Measurements from ENCODE around the gene SDHA. TPM values are rescaled to one million over a fixed set of nuclear protein-coding genes. Genes with fewer than 3 reads are reported as not detected.

Gene SDHA
- total and polyA plus RNA-seq, 10 of the 15 experiments (the other 5 are each of a cell fraction or from before 2014, with no cell fraction given), result 63.3 to 205 (median 104) TPM

DNA sequence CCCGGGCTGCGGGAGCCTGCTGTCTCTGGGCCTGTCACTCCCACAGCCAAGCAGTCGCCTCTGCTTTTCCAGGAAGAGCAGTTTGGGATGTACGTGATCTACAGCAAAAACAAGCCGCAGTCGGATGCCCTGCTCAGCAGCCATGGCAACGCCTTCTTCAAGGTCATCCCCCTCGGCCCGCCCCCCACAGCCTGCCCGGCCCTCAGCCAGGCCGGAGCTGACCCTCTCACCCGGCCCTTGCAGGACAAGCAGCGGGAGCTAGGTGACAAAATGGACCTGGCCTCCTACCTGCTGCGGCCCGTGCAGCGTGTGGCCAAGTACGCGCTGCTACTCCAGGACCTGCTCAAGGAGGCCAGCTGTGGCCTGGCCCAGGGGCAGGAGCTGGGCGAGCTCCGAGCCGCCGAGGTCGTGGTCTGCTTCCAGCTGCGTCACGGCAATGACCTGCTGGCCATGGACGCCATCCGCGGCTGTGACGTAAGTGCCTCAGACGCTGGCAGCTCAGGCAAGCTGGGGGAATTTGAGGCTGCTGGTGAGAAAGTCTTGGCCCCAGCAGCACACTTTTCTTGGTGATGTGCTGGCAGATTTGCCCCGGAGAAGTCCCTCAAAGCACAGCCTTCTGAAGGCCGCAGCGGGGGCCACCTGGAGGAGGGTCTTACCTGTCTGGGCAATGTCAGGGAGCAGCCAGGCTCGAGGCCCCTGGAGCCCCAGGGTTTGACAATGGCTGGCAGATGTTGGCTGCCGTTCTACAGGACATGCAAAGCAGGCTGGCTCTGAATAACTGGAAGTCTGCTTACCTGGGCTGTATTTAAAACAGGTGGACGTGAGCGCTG lies 46.9 kb upstream of the SDHA start (continued):
- TF ChIP-seq, protein P1, sequence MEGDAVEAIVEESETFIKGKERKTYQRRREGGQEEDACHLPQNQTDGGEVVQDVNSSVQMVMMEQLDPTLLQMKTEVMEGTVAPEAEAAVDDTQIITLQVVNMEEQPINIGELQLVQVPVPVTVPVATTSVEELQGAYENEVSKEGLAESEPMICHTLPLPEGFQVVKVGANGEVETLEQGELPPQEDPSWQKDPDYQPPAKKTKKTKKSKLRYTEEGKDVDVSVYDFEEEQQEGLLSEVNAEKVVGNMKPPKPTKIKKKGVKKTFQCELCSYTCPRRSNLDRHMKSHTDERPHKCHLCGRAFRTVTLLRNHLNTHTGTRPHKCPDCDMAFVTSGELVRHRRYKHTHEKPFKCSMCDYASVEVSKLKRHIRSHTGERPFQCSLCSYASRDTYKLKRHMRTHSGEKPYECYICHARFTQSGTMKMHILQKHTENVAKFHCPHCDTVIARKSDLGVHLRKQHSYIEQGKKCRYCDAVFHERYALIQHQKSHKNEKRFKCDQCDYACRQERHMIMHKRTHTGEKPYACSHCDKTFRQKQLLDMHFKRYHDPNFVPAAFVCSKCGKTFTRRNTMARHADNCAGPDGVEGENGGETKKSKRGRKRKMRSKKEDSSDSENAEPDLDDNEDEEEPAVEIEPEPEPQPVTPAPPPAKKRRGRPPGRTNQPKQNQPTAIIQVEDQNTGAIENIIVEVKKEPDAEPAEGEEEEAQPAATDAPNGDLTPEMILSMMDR (IDR thresholded peaks at IDR 0.05 in 2 of 3, conservative IDR thresholded peaks at IDR 0.05 in 1 of 3; ENCODE audit: control insufficient read depth in 2 of 3, extremely low read depth in 1 of 3, insufficient read depth in 1 of 3, low read depth in 3 of 3, low read length in 3 of 3), result no peak

DNA sequence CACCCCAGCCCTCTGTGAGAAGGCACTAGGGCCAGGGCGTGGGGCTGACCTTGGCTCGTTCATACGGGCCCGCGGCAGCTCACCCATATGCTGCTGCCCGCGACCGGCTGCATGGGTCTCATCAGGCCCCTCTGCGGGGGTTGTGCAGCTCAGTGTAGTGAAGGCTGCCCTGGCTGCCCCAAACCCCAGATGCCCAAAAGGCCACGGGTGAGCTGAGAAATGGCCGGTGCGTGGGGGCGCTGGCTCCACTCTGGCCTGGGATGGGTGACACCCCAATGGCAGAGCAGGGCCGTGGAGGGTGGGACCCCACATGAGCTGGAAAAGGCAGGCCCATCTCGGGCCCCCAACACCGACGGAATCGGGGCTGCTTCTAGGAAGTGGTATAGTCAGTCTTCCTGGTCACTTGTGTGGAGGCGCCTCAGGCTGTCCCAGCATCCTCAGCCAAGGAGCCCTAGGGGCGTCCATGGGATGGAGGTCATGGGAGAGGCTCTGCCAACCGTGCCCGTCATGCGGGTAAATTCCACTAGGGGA lies 46.3 kb upstream of the SDHA start:
- SMC1A ChIA-PET (ENCODE audit: uncharacterized antibody, unreplicated experiment), result no interaction called here
- Histone ChIP-seq H3K4me2 (ENCODE audit: control insufficient read depth, insufficient read depth) (no peak overlapping the region), H3K9me3 (replicated peaks; ENCODE audit: control insufficient read depth, insufficient read depth, low read length) (no peaks in the 10 kb centered on the region), H3K27ac (ENCODE audit: control insufficient read depth, insufficient read depth) (no peak overlapping the region), H2AFZ (ENCODE audit: control insufficient read depth, low read depth, low read length) (no peak overlapping the region), H3K36me3 (ENCODE audit: control insufficient read depth in 2 of 2, insufficient read depth in 2 of 2, low read length in 1 of 2) (no peaks in the 10 kb centered on the region), H4K20me1 (ENCODE audit: control insufficient read depth, insufficient read depth) (no peaks in the 10 kb centered on the region), H3K27me3 (replicated peaks in 1 of 2; ENCODE audit: control insufficient read depth in 2 of 2, insufficient read depth in 2 of 2, low read length in 1 of 2) (peaks cover 0 to 3% of the 10 kb centered on the region in 2 experiments; a peak in 2 of 4 replicates), H3K4me1 (ENCODE audit: control insufficient read depth, insufficient read depth, low read length) (no peaks in the 10 kb centered on the region), H3K9ac (ENCODE audit: control insufficient read depth, insufficient read depth, low read length) (no peak overlapping the region), H3K4me3 (no peak overlapping the region), H3K79me2 (ENCODE audit: control insufficient read depth, insufficient read depth, low read length) (no peaks in the 10 kb centered on the region)
- 62% methylated on average over 23 of the region's 23 CpGs for WGBS (ENCODE audit: insufficient coverage, insufficient replicate concordance, low lambda C conversion rate, missing lambda C conversion rate)
- FAIRE-seq (no peak), DNase-seq (ENCODE audit: low read depth, low spot score) (no peak), ATAC-seq (no peak)
- intact Hi-C loops (cut with micrococcal nuclease; ENCODE audit: unreplicated experiment), result no loop called here
- BruUV-seq (replicated peaks), result no TSS peak
- POLR2A ChIA-PET, result no interaction called here
- in situ Hi-C loops (cut with MboI), result no loop called here
- RAD21 ChIA-PET (ENCODE audit: unreplicated experiment), result no interaction called here
- CTCF ChIA-PET, result no interaction called here
- TF ChIP-seq, protein P2, sequence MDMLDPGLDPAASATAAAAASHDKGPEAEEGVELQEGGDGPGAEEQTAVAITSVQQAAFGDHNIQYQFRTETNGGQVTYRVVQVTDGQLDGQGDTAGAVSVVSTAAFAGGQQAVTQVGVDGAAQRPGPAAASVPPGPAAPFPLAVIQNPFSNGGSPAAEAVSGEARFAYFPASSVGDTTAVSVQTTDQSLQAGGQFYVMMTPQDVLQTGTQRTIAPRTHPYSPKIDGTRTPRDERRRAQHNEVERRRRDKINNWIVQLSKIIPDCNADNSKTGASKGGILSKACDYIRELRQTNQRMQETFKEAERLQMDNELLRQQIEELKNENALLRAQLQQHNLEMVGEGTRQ (IDR thresholded peaks at IDR 0.05; ENCODE audit: borderline replicate concordance, low read depth, low read length), result no peak
- TF ChIP-seq MXI1 (IDR thresholded peaks at IDR 0.05; ENCODE audit: low read depth, low read length) (no peak), CEBPB (IDR thresholded peaks at IDR 0.05; ENCODE audit: borderline replicate concordance in 1 of 2, low read depth in 2 of 2, low read length in 2 of 2) (no peak), FOXK2 (IDR thresholded peaks at IDR 0.05) (no peak), BMI1 (IDR thresholded peaks at IDR 0.05; ENCODE audit: borderline replicate concordance) (no peak), IKZF2 (IDR thresholded peaks at IDR 0.05) (no peak), BRCA1 (IDR thresholded peaks at IDR 0.05; ENCODE audit: low read depth, low read length) (no peak), NRF1 (conservative IDR thresholded peaks at IDR 0.05; ENCODE audit: low read depth, low read length) (no peak), CBX5 (IDR thresholded peaks at IDR 0.05; ENCODE audit: low read depth) (no peak)
- TF ChIP-seq, protein P3, sequence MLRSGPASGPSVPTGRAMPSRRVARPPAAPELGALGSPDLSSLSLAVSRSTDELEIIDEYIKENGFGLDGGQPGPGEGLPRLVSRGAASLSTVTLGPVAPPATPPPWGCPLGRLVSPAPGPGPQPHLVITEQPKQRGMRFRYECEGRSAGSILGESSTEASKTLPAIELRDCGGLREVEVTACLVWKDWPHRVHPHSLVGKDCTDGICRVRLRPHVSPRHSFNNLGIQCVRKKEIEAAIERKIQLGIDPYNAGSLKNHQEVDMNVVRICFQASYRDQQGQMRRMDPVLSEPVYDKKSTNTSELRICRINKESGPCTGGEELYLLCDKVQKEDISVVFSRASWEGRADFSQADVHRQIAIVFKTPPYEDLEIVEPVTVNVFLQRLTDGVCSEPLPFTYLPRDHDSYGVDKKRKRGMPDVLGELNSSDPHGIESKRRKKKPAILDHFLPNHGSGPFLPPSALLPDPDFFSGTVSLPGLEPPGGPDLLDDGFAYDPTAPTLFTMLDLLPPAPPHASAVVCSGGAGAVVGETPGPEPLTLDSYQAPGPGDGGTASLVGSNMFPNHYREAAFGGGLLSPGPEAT (IDR thresholded peaks at IDR 0.05; ENCODE audit: low read depth), result no peak
- TF ChIP-seq, protein P4, sequence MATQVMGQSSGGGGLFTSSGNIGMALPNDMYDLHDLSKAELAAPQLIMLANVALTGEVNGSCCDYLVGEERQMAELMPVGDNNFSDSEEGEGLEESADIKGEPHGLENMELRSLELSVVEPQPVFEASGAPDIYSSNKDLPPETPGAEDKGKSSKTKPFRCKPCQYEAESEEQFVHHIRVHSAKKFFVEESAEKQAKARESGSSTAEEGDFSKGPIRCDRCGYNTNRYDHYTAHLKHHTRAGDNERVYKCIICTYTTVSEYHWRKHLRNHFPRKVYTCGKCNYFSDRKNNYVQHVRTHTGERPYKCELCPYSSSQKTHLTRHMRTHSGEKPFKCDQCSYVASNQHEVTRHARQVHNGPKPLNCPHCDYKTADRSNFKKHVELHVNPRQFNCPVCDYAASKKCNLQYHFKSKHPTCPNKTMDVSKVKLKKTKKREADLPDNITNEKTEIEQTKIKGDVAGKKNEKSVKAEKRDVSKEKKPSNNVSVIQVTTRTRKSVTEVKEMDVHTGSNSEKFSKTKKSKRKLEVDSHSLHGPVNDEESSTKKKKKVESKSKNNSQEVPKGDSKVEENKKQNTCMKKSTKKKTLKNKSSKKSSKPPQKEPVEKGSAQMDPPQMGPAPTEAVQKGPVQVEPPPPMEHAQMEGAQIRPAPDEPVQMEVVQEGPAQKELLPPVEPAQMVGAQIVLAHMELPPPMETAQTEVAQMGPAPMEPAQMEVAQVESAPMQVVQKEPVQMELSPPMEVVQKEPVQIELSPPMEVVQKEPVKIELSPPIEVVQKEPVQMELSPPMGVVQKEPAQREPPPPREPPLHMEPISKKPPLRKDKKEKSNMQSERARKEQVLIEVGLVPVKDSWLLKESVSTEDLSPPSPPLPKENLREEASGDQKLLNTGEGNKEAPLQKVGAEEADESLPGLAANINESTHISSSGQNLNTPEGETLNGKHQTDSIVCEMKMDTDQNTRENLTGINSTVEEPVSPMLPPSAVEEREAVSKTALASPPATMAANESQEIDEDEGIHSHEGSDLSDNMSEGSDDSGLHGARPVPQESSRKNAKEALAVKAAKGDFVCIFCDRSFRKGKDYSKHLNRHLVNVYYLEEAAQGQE (IDR thresholded peaks at IDR 0.05; ENCODE audit: low read depth, low read length), result no peak

Data from GM12878 (cell line).